Parathyroid adenoma (tissue), 2 donors: ENCODE data around the gene KIRREL3.

Experiments
- H2AFZ ChIP-seq: fragments of 300-600 bp; sonication (generic); one replicate; pipeline ENCODE4 v1.7.0; 2017; ENCODE audit warnings: antibody characterized with exemption, mild to moderate bottlenecking
- H3K27ac ChIP-seq: fragments of 300-600 bp; sonication (generic); one replicate; pipeline ENCODE4 v1.7.0; 2017
- H3K27me3 ChIP-seq: fragments of 300-600 bp; sonication (generic); one replicate; pipeline ENCODE4 v1.7.0; 2017; ENCODE audit warnings: low read length; ENCODE audit not compliant: control insufficient read depth, insufficient read depth
- H3K36me3 ChIP-seq: fragments of 300-600 bp; sonication (generic); one replicate; pipeline ENCODE4 v1.7.0; 2017; ENCODE audit warnings: low read length; ENCODE audit not compliant: control insufficient read depth, insufficient read depth
- H3K4me1 ChIP-seq: fragments of 300-600 bp; sonication (generic); one replicate; pipeline ENCODE4 v1.7.0; 2017; ENCODE audit warnings: control low read depth
- H3K4me2 ChIP-seq: fragments of 300-600 bp; sonication (generic); one replicate; pipeline ENCODE4 v1.7.0; 2017; ENCODE audit warnings: low read length
- H3K4me3 ChIP-seq: fragments of 300-600 bp; sonication (generic); one replicate; pipeline ENCODE4 v1.7.0; 2017; ENCODE audit warnings: low read depth, low read length
- H3K79me2 ChIP-seq: fragments of 300-600 bp; sonication (generic); one replicate; pipeline ENCODE4 v1.7.0; 2017; ENCODE audit warnings: control low read depth
- H3K9ac ChIP-seq: fragments of 300-600 bp; sonication (generic); one replicate; pipeline ENCODE4 v1.7.0; 2017; ENCODE audit warnings: mild to moderate bottlenecking
- H3K9me3 ChIP-seq: fragments of 300-600 bp; sonication (generic); one replicate; pipeline ENCODE4 v1.7.0; 2017; ENCODE audit warnings: low read length; ENCODE audit not compliant: control insufficient read depth
- TF ChIP-seq, protein P1 (sequence below): fragments of 300-600 bp; sonication (generic); IDR thresholded peaks from one replicate; pipeline ENCODE4 v1.7.0; 2017; ENCODE audit warnings: antibody characterized with exemption, mild to moderate bottlenecking
- donor health status: primary hyperparathyroidism.

Gene KIRREL3

GRCh38 chr11:126573325-126573978 lies 427.1 kb downstream of the KIRREL3 start:
- H3K27ac ChIP-seq = no peak overlapping the region
- TF ChIP-seq, protein P1, sequence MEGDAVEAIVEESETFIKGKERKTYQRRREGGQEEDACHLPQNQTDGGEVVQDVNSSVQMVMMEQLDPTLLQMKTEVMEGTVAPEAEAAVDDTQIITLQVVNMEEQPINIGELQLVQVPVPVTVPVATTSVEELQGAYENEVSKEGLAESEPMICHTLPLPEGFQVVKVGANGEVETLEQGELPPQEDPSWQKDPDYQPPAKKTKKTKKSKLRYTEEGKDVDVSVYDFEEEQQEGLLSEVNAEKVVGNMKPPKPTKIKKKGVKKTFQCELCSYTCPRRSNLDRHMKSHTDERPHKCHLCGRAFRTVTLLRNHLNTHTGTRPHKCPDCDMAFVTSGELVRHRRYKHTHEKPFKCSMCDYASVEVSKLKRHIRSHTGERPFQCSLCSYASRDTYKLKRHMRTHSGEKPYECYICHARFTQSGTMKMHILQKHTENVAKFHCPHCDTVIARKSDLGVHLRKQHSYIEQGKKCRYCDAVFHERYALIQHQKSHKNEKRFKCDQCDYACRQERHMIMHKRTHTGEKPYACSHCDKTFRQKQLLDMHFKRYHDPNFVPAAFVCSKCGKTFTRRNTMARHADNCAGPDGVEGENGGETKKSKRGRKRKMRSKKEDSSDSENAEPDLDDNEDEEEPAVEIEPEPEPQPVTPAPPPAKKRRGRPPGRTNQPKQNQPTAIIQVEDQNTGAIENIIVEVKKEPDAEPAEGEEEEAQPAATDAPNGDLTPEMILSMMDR = no peak
- H3K27me3 ChIP-seq = no peaks in the 10 kb centered on the region
- H3K4me2 ChIP-seq = no peak overlapping the region
- H2AFZ ChIP-seq = no peak overlapping the region
- H3K9me3 ChIP-seq = no peaks in the 10 kb centered on the region
- H3K4me3 ChIP-seq = no peak overlapping the region
- no peaks in the 10 kb centered on the region for H3K4me1 ChIP-seq
- H3K9ac ChIP-seq = no peak overlapping the region
- H3K36me3 ChIP-seq = no peaks in the 10 kb centered on the region
- no peaks in the 10 kb centered on the region for H3K79me2 ChIP-seq

- Histone ChIP-seq H3K27me3 (no peaks in the 10 kb centered on the region), H3K36me3 (no peaks in the 10 kb centered on the region), H3K27ac (no peak overlapping the region), H3K4me2 (no peak overlapping the region), H3K9ac (no peak overlapping the region), H3K4me3 (no peak overlapping the region), H3K4me1 (no peaks in the 10 kb centered on the region), H2AFZ (no peak overlapping the region), H3K79me2 (no peaks in the 10 kb centered on the region), H3K9me3 (no peaks in the 10 kb centered on the region)
- TF ChIP-seq, protein P1 = no peak
Measured at GRCh38 chr11:126570489-126570888, 430.1 kb downstream of the KIRREL3 start.

DNA sequence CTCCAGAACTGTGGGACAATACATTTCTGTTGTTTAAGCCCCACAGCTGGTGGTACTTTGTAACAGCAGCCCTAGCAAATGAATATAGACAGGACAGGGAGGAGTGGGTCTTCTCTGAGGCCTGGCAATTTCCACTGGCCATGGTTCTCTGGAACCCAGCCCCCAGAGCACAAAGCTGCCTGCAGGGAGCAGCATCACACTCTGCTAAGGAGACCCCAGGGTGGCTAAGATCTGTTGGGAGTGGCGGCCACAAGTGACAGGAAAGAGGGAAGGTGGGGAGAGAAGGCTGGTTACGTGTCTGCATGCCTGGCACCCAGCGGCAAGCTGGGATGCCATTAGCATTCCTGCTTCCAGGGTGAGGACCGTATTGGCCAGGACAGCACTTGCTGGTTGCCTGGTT lies 433.2 kb downstream of the KIRREL3 start:
- H3K27me3 ChIP-seq = no peaks in the 10 kb centered on the region
- no peak overlapping the region for H3K9ac ChIP-seq
- H2AFZ ChIP-seq = no peak overlapping the region
- H3K4me2 ChIP-seq = no peak overlapping the region
- H3K27ac ChIP-seq = no peak overlapping the region
- no peak overlapping the region for H3K4me3 ChIP-seq
- H3K36me3 ChIP-seq = no peaks in the 10 kb centered on the region
- H3K79me2 ChIP-seq = no peaks in the 10 kb centered on the region
- no peaks in the 10 kb centered on the region for H3K4me1 ChIP-seq
- TF ChIP-seq, protein P1 = no peak
- no peaks in the 10 kb centered on the region for H3K9me3 ChIP-seq

GRCh38 chr11:126564566-126564965 lies 436.0 kb downstream of the KIRREL3 start:
- Histone ChIP-seq H2AFZ (no peak overlapping the region), H3K4me1 (no peaks in the 10 kb centered on the region), H3K27ac (no peak overlapping the region), H3K9ac (no peak overlapping the region), H3K9me3 (no peaks in the 10 kb centered on the region), H3K79me2 (no peaks in the 10 kb centered on the region), H3K4me3 (no peak overlapping the region), H3K27me3 (no peaks in the 10 kb centered on the region), H3K4me2 (no peak overlapping the region), H3K36me3 (no peaks in the 10 kb centered on the region)
- TF ChIP-seq, protein P1 = no peak

GRCh38 chr11:126561327-126561893 lies 439.2 kb downstream of the KIRREL3 start:
- TF ChIP-seq, protein P1 = no peak
- Histone ChIP-seq H2AFZ (no peak overlapping the region), H3K36me3 (no peaks in the 10 kb centered on the region), H3K79me2 (no peaks in the 10 kb centered on the region), H3K4me1 (no peaks in the 10 kb centered on the region), H3K27me3 (no peaks in the 10 kb centered on the region), H3K9ac (no peak overlapping the region), H3K4me2 (no peak overlapping the region), H3K27ac (no peak overlapping the region), H3K4me3 (no peak overlapping the region), H3K9me3 (no peaks in the 10 kb centered on the region)
